CD14-positive monocyte (primary cell): ENCODE data around the gene CARD19. TPM values are rescaled to one million over a fixed set of nuclear protein-coding genes. Genes with fewer than 3 reads are reported as not detected.
A peak's percentile ranks its signal among the peaks of the same experiment; 100 is the strongest.

ENCODE experiments used
- DNase-seq, 3 donors: peaks; one replicate each; pipeline ENCODE4 v3.0.0-alpha.2; 2011 to 2022
- H2AFZ ChIP-seq: 2 replicates; pipeline ENCODE4 v1.6.0; 2012; ENCODE audit warnings: mild to moderate bottlenecking, low read depth, low read length, inconsistent platforms; ENCODE audit not compliant: insufficient read depth, poor library complexity, severe bottlenecking
- H3K27ac ChIP-seq, 2 donors: 1 replicate in 1 of 2; 2 replicates in 1 of 2; pipeline ENCODE4 v1.5.1; 2012 to 2013; ENCODE audit warnings: low read length in 2 of 2, control low read depth in 1 of 2, inconsistent platforms in 1 of 2, low read depth in 1 of 2, mild to moderate bottlenecking in 1 of 2
- H3K27me3 ChIP-seq, 2 donors: one replicate each; pipeline versions ENCODE4 v1.6.0 to v1.6.1; 2011 to 2013; ENCODE audit warnings: low read length in 2 of 2; ENCODE audit not compliant: control insufficient read depth in 2 of 2, insufficient read depth in 2 of 2
- H3K36me3 ChIP-seq, 2 donors: replicated peaks in 1 of 2; 1 replicate in 1 of 2; 2 replicates in 1 of 2; pipeline versions ENCODE4 v1.5.1 to v1.6.1; 2012 to 2013; ENCODE audit warnings: low read length in 2 of 2, control low read depth in 1 of 2, inconsistent platforms in 1 of 2, mild to moderate bottlenecking in 1 of 2; ENCODE audit not compliant: insufficient read depth in 2 of 2, control insufficient read depth in 1 of 2
- H3K4me1 ChIP-seq, 2 donors: 1 replicate in 1 of 2; 2 replicates in 1 of 2; pipeline versions ENCODE4 v1.5.1 to v1.6.1; 2012 to 2013; ENCODE audit warnings: low read length in 2 of 2, control low read depth in 1 of 2, inconsistent platforms in 1 of 2, mild to moderate bottlenecking in 1 of 2, moderate library complexity in 1 of 2; ENCODE audit not compliant: insufficient read depth in 2 of 2, control insufficient read depth in 1 of 2
- H3K4me2 ChIP-seq: replicated peaks from 2 replicates; pipeline ENCODE3; 2012; ENCODE audit warnings: low read length, moderate library complexity, mild to moderate bottlenecking; ENCODE audit not compliant: poor library complexity, severe bottlenecking; ENCODE audit errors: extremely low read depth
- H3K4me3 ChIP-seq, 3 experiments: fragments of 200-600 bp in 1 of 3; sonication (generic) in 1 of 3; replicated peaks in 1 of 3; 1 replicate in 2 of 3; 2 replicates in 1 of 3; pipeline ENCODE4 v1.5.1; 2011 to 2013; ENCODE audit warnings: low read length in 3 of 3, mild to moderate bottlenecking in 3 of 3, control low read depth in 2 of 3, low read depth in 2 of 3, inconsistent platforms in 1 of 3, moderate library complexity in 1 of 3
- H3K79me2 ChIP-seq: 2 replicates; pipeline ENCODE4 v1.6.0; 2012; ENCODE audit warnings: mild to moderate bottlenecking, control low read depth, inconsistent platforms, low read length, moderate library complexity; ENCODE audit not compliant: insufficient read depth
- H3K9ac ChIP-seq: 2 replicates; pipeline ENCODE4 v1.6.0; 2017; ENCODE audit warnings: low read length, mild to moderate bottlenecking; ENCODE audit not compliant: insufficient read depth, poor library complexity, severe bottlenecking
- H3K9me3 ChIP-seq, 2 donors: replicated peaks in 1 of 2; 1 replicate in 1 of 2; 2 replicates in 1 of 2; pipeline versions ENCODE4 v1.5.1 to v1.6.1; 2012 to 2013; ENCODE audit warnings: low read length in 2 of 2, control low read depth in 1 of 2; ENCODE audit not compliant: control insufficient read depth in 1 of 2, insufficient read depth in 1 of 2
- H4K20me1 ChIP-seq: 2 replicates; pipeline ENCODE4 v1.6.0; 2012; ENCODE audit warnings: mild to moderate bottlenecking, low read length, control low read depth, moderate library complexity; ENCODE audit not compliant: insufficient read depth
- H3K27ac Mint-ChIP-seq, 7 donors: one replicate each; pipeline ENCODE4 v1.8.0; 2020; ENCODE audit warnings: mild to moderate bottlenecking in 7 of 7, mixed read lengths in 7 of 7, moderate library complexity in 6 of 7, inconsistent platforms in 2 of 7
- H3K27me3 Mint-ChIP-seq, 3 donors: one replicate each; pipeline ENCODE4 v1.8.0; 2021 to 2022; ENCODE audit warnings: low read depth in 3 of 3, mild to moderate bottlenecking in 3 of 3, mixed read lengths in 3 of 3, moderate library complexity in 3 of 3, inconsistent platforms in 1 of 3
- H3K36me3 Mint-ChIP-seq, 2 donors: one replicate each; pipeline ENCODE4 v1.8.0; 2020; ENCODE audit warnings: mixed read lengths in 2 of 2, inconsistent platforms in 1 of 2, mild to moderate bottlenecking in 1 of 2
- H3K4me1 Mint-ChIP-seq: one replicate; pipeline ENCODE4 v1.8.0; 2020; ENCODE audit warnings: mild to moderate bottlenecking, mixed read lengths
- H3K4me3 Mint-ChIP-seq, 2 donors: one replicate each; pipeline ENCODE4 v1.8.0; 2020; ENCODE audit warnings: mild to moderate bottlenecking in 2 of 2, mixed read lengths in 2 of 2, moderate library complexity in 1 of 2
- H3K9me3 Mint-ChIP-seq, 7 donors: one replicate each; pipeline ENCODE4 v1.8.0; 2020 to 2022; ENCODE audit warnings: mixed read lengths in 7 of 7, mild to moderate bottlenecking in 6 of 7, moderate library complexity in 6 of 7, inconsistent platforms in 2 of 7
- CTCF ChIP-seq: fragments of 200-600 bp; IDR thresholded peaks from one replicate; pipeline ENCODE4 v1.8.0; 2022; ENCODE audit warnings: antibody characterized with exemption, mild to moderate bottlenecking
- WGBS: methylation state at CpG from one replicate; pipeline ENCODE4 v1.1.5; 2013; ENCODE audit warnings: missing lambda C conversion rate; ENCODE audit not compliant: insufficient coverage; 5-methylcytosine and 5-hydroxymethylcytosine counted together
- intact Hi-C, 2 donors: fragments of 100-400 bp; cut with micrococcal nuclease; formaldehyde crosslinking; loops; one replicate each; pipeline versions ENCODE4 v1.15.0 to v1.15.1; 2023
- polyA plus RNA-seq, 3 donors: library from polyadenylated mRNA; depleted of rRNA in 1 of 3; unstranded in 2 of 3; stranded (reverse) in 1 of 3; fragments of 300-500 nt in 2 of 3; fragments of >200 nt in 1 of 3; fragmentation: Illumina TruSeq in 2 of 3; gene quantifications; 1 replicate in 2 of 3; 2 replicates in 1 of 3; pipeline ENCODE4 v1.2.3, GENCODE V29; 2012 to 2021

The CARD19 gene
- polyA plus RNA-seq, 3 donors, result 130 to 506 (median 137) TPM

GRCh38 chr9:93126151-93126781 is 30.2 kb downstream of the CARD19 start:
- no peak overlapping the region for H2AFZ ChIP-seq
- no peak for DNase-seq
- H4K20me1 ChIP-seq, result peaks cover 85% of the 10 kb centered on the region
- Mint-ChIP-seq H3K4me1 (peaks cover 71% of the 10 kb centered on the region), H3K4me3 (no peak overlapping the region), H3K36me3 (peaks cover 70 to 92% of the 10 kb centered on the region in 2 donors), H3K27me3 (no peaks in the 10 kb centered on the region), H3K27ac (peak overlapping the region in 4 of 7 donors; percentile 42 to 75 (median 60)), H3K9me3 (peaks cover 0 to 2% (median 0%) of the 10 kb centered on the region in 7 donors)
- peaks cover 71% of the 10 kb centered on the region for H3K79me2 ChIP-seq
- H3K27ac ChIP-seq, result no peak overlapping the region
- 98% methylated on average over 20 of the region's 23 CpGs for WGBS
- intact Hi-C loops, result no loop called here
- no peaks in the 10 kb centered on the region for H3K9me3 ChIP-seq
- H3K27me3 ChIP-seq, result no peaks in the 10 kb centered on the region
- no peak overlapping the region for H3K4me3 ChIP-seq
- H3K4me1 ChIP-seq, result peaks cover 70 to 79% of the 10 kb centered on the region in 2 donors
- no peak for TF ChIP-seq CTCF
- H3K4me2 ChIP-seq, result peak overlapping the region; percentile 92
- no peak overlapping the region for H3K9ac ChIP-seq
- H3K36me3 ChIP-seq, result peaks cover 65 to 79% of the 10 kb centered on the region in 2 donors

DNA sequence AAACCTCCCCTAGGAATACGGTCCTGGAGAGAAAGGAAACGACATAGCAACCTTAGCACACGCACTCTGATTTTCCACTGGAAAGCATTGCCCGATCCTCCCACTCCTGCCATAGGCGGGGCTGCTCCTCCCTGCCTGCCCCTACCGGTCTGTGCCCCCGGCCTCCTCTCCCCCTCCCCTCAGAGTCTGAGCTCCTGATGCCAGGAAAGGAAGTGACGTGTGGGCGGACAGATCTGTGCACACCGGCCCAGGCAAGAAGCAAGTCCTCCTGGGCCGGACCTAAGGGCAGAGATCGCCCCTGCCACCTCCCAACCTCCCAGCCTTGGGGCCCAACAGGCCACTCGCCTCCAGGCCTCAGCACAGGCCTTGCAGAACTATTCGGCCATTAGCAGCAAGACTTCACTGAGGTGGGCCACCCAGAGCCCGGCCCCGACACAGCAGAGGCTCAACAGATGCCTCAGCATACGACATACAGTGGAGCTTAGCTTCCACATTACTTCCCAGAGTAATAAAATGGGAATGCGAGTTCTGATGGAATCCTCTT is 30.9 kb downstream of the CARD19 start:
- Histone ChIP-seq H3K79me2 (peaks cover 77% of the 10 kb centered on the region), H3K27me3 (no peaks in the 10 kb centered on the region), H3K4me1 (peaks cover 70 to 79% of the 10 kb centered on the region in 2 donors), H4K20me1 (peaks cover 88% of the 10 kb centered on the region), H3K4me2 (peak overlapping the region; percentile 92), H2AFZ (no peak overlapping the region), H3K36me3 (peaks cover 59 to 73% of the 10 kb centered on the region in 2 donors), H3K4me3 (peak overlapping the region in 1 of 3 experiments; percentile 83), H3K9me3 (no peaks in the 10 kb centered on the region), H3K27ac (peak overlapping the region; percentile 69 to 71), H3K9ac (no peak overlapping the region)
- intact Hi-C loops, result no loop called here
- Mint-ChIP-seq H3K27ac (peak overlapping the region; percentile 86 to 93 (median 90)), H3K27me3 (peaks cover 0 to 3% (median 0%) of the 10 kb centered on the region in 3 donors), H3K4me1 (peaks cover 71% of the 10 kb centered on the region), H3K4me3 (peak overlapping the region; percentile 52 to 62), H3K9me3 (peaks cover 0 to 2% (median 0%) of the 10 kb centered on the region in 7 donors), H3K36me3 (peaks cover 70 to 91% of the 10 kb centered on the region in 2 donors)
- no peak for TF ChIP-seq CTCF
- 57% methylated on average over 9 of the region's 18 CpGs for WGBS
- peak in 1 of 3 donors; percentile 29 for DNase-seq
